Measurements from ENCODE around the gene AFF3. TPM values are rescaled to one million over a fixed set of nuclear protein-coding genes. Genes with fewer than 3 reads are reported as not detected.

AFF3 gene
- total and polyA plus RNA-seq, 2 of the 8 experiments (the other 6 are each of a cell fraction or from before 2014, with no cell fraction given) = 0.27 to 3.0 TPM

DNA sequence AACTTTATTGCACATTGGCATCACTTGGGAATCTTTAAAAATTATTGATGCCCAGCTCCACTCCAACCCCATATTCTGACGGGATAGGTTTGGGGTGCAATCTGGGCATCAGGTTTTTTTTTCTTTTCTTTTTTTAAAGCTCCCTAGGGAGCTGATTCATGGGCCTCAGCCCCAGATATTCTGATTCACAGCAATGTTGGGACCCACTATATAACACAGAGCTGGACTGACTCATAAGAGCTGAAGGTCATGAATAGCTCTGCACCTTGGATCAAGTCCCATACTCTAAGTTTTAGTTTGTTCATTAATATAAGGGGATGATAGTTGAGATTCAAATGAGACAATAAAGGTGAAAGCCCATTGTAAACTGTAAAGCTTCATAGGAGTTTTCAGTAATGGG lies 461.4 kb downstream of the AFF3 start (continued):
- TF ChIP-seq POLR2AphosphoS5 (IDR thresholded peaks at IDR 0.05; ENCODE audit: low read depth, low read length) (no peak), POU5F1 (IDR thresholded peaks at IDR 0.05; ENCODE audit: low read depth, low read length) (no peak), JUN (IDR thresholded peaks at IDR 0.05; ENCODE audit: low read depth, low read length) (no peak), JUND (IDR thresholded peaks at IDR 0.05; ENCODE audit: low read length) (no peak), ZNF274 (IDR thresholded peaks at IDR 0.05; ENCODE audit: borderline replicate concordance, extremely low read depth, low read length) (no peak), BRCA1 (IDR thresholded peaks at IDR 0.05; ENCODE audit: low read depth, low read length) (no peak), FOSL1 (IDR thresholded peaks at IDR 0.05; ENCODE audit: insufficient read depth, low read depth, low read length) (no peak)
